CD4-positive, alpha-beta memory T cell (primary cell): ENCODE data around the gene GLUD1. TPM values are rescaled to one million over a fixed set of nuclear protein-coding genes. Genes with fewer than 3 reads are reported as not detected.
A peak's percentile ranks its signal among the peaks of the same experiment; 100 is the strongest.

ENCODE experiments used
- CTCF ChIA-PET: fragments of 350-600 bp; sonication (Branson Sonifier 250); formaldehyde crosslinking; loops from one replicate; lab custom pipeline; 2021; ENCODE audit warnings: inconsistent platforms; ENCODE audit not compliant: partially characterized antibody; lab: Charles Lee
- POLR2A ChIA-PET: fragments of 350-600 bp; sonication (Branson Sonifier 250); formaldehyde crosslinking; loops from one replicate; lab custom pipeline; 2021; ENCODE audit not compliant: partially characterized antibody; lab: Charles Lee
- DNase-seq, 5 donors: peaks; one replicate each; pipeline versions ENCODE4 v3.0.0 to v3.0.0-alpha.2; 2020 to 2022; ENCODE audit warnings: mixed read lengths in 1 of 5
- H3K27ac ChIP-seq: one replicate; pipeline ENCODE4 v1.7.0; 2013; ENCODE audit warnings: low read depth, low read length
- H3K27me3 ChIP-seq: 2 replicates; pipeline ENCODE4 v1.7.0; 2013; ENCODE audit warnings: mild to moderate bottlenecking, low read length, moderate library complexity; ENCODE audit not compliant: insufficient read depth
- H3K36me3 ChIP-seq: 2 replicates; pipeline ENCODE4 v1.7.0; 2013; ENCODE audit warnings: mild to moderate bottlenecking, low read length, moderate library complexity; ENCODE audit not compliant: insufficient read depth
- H3K4me1 ChIP-seq: 2 replicates; pipeline ENCODE4 v1.7.0; 2013; ENCODE audit warnings: mild to moderate bottlenecking, low read length, moderate library complexity; ENCODE audit not compliant: insufficient read depth
- H3K4me3 ChIP-seq, 2 donors: one replicate each; pipeline ENCODE4 v1.7.0; 2013; ENCODE audit warnings: low read length in 2 of 2, mild to moderate bottlenecking in 1 of 2
- H3K9me3 ChIP-seq, 2 donors: one replicate each; pipeline ENCODE4 v1.7.0; 2013; ENCODE audit warnings: low read length in 2 of 2, control low read depth in 1 of 2; ENCODE audit not compliant: control insufficient read depth in 1 of 2
- H3K27ac Mint-ChIP-seq, 7 donors: one replicate each; pipeline ENCODE4 v1.8.0; 2020 to 2021; ENCODE audit warnings: mixed read lengths in 7 of 7, mild to moderate bottlenecking in 6 of 7, inconsistent platforms in 3 of 7, moderate library complexity in 3 of 7
- H3K27me3 Mint-ChIP-seq, 2 donors: one replicate each; pipeline ENCODE4 v1.8.0; 2020 to 2021; ENCODE audit warnings: mixed read lengths in 2 of 2
- H3K36me3 Mint-ChIP-seq, 2 donors: one replicate each; pipeline ENCODE4 v1.8.0; 2020 to 2021; ENCODE audit warnings: mixed read lengths in 2 of 2, inconsistent platforms in 1 of 2, mild to moderate bottlenecking in 1 of 2
- H3K4me1 Mint-ChIP-seq, 4 donors: one replicate each; pipeline ENCODE4 v1.8.0; 2020 to 2021; ENCODE audit warnings: mixed read lengths in 4 of 4, mild to moderate bottlenecking in 1 of 4
- H3K4me3 Mint-ChIP-seq, 8 donors: one replicate each; pipeline ENCODE4 v1.8.0; 2020 to 2021; ENCODE audit warnings: mixed read lengths in 8 of 8, mild to moderate bottlenecking in 7 of 8, moderate library complexity in 6 of 8, inconsistent platforms in 3 of 8
- H3K9me3 Mint-ChIP-seq, 8 donors: one replicate each; pipeline ENCODE4 v1.8.0; 2020 to 2021; ENCODE audit warnings: mixed read lengths in 8 of 8, mild to moderate bottlenecking in 5 of 8, inconsistent platforms in 3 of 8, moderate library complexity in 1 of 8
- intact Hi-C: fragments of 100-400 bp; cut with micrococcal nuclease; formaldehyde crosslinking; loops from one replicate; pipeline ENCODE4 v1.15.1; 2023
- polyA plus RNA-seq, 2 donors: library from polyadenylated mRNA; unstranded; fragments of 300-500 nt; fragmentation: Illumina TruSeq; gene quantifications; one replicate each; pipeline ENCODE4 v1.2.3, GENCODE V29; 2021
- total RNA-seq, 2 experiments: library from RNA; stranded (reverse); gene quantifications; one replicate each; pipeline ENCODE4 v1.2.3, GENCODE V29; 2021

The GLUD1 gene
- total and polyA plus RNA-seq, 4 experiments from 2014 or later: 75.8 to 158 (median 105) TPM

GRCh38 chr10:87064651-87065050, 30.0 kb downstream of the GLUD1 start:
- H3K9me3 ChIP-seq: no peaks in the 10 kb centered on the region
- DNase-seq: no peak
- Mint-ChIP-seq H3K36me3 (peaks cover 49 to 84% of the 10 kb centered on the region in 2 donors), H3K9me3 (no peaks in the 10 kb centered on the region), H3K27me3 (no peaks in the 10 kb centered on the region), H3K27ac (no peak overlapping the region), H3K4me1 (no peaks in the 10 kb centered on the region), H3K4me3 (no peak overlapping the region)
- ChIA-PET POLR2A (no interaction called here), CTCF (interaction anchor here (0.7 kb wide), 1 partner anchor 96 kb away, joined by 3 read pairs; the partner anchor contains the start of gene ADIRF)
- intact Hi-C loops: no loop called here
- no peaks in the 10 kb centered on the region for H3K27me3 ChIP-seq
- H3K36me3 ChIP-seq: peaks cover 49% of the 10 kb centered on the region
- H3K4me3 ChIP-seq: no peak overlapping the region
- H3K4me1 ChIP-seq: no peaks in the 10 kb centered on the region
- no peak overlapping the region for H3K27ac ChIP-seq

GRCh38 chr10:87060280-87060928, 34.2 kb downstream of the GLUD1 start:
- CTCF ChIA-PET: no interaction called here
- Mint-ChIP-seq H3K27ac (peak overlapping the region in 3 of 7 donors; percentile 31 to 79 (median 60)), H3K4me1 (no peaks in the 10 kb centered on the region), H3K9me3 (no peaks in the 10 kb centered on the region), H3K36me3 (peaks cover 42 to 75% of the 10 kb centered on the region in 2 donors), H3K4me3 (peak overlapping the region in 1 of 8 donors; percentile 6), H3K27me3 (no peaks in the 10 kb centered on the region)
- Histone ChIP-seq H3K4me3 (no peak overlapping the region), H3K9me3 (no peaks in the 10 kb centered on the region), H3K4me1 (no peaks in the 10 kb centered on the region), H3K27ac (no peak overlapping the region), H3K36me3 (peaks cover 48% of the 10 kb centered on the region), H3K27me3 (no peaks in the 10 kb centered on the region)
- intact Hi-C loops: no loop called here
- no peak for DNase-seq
- POLR2A ChIA-PET: no interaction called here

GRCh38 chr10:87059401-87059800, 35.2 kb downstream of the GLUD1 start:
- no peaks in the 10 kb centered on the region for H3K9me3 ChIP-seq
- intact Hi-C loops: no loop called here
- no peaks in the 10 kb centered on the region for H3K9me3 Mint-ChIP-seq
- no peaks in the 10 kb centered on the region for H3K4me1 ChIP-seq
- peaks cover 42 to 69% of the 10 kb centered on the region in 2 donors for H3K36me3 Mint-ChIP-seq
- H3K27ac Mint-ChIP-seq: peak overlapping the region in 1 of 7 donors; percentile 23
- H3K27me3 Mint-ChIP-seq: no peaks in the 10 kb centered on the region
- no peak for DNase-seq
- H3K4me3 ChIP-seq: no peak overlapping the region
- H3K4me3 Mint-ChIP-seq: no peak overlapping the region
- H3K27ac ChIP-seq: no peak overlapping the region
- POLR2A ChIA-PET: no interaction called here
- H3K27me3 ChIP-seq: no peaks in the 10 kb centered on the region
- H3K36me3 ChIP-seq: peaks cover 56% of the 10 kb centered on the region
- H3K4me1 Mint-ChIP-seq: no peaks in the 10 kb centered on the region
- CTCF ChIA-PET: no interaction called here

GRCh38 chr10:87058171-87058570, 36.5 kb downstream of the GLUD1 start:
- peak overlapping the region in 2 of 7 donors; percentile 8 to 12 for H3K27ac Mint-ChIP-seq

GRCh38 chr10:87054373-87055295, 40.0 kb downstream of the GLUD1 start:
- no peak for DNase-seq
- no peaks in the 10 kb centered on the region for H3K27me3 ChIP-seq
- intact Hi-C loops: loop anchor here (5.0 kb wide), 1 partner anchor 117 kb away; no protein-coding TSS in a partner anchor
- peaks cover 0 to 2% (median 0%) of the 10 kb centered on the region in 8 donors for H3K9me3 Mint-ChIP-seq
- H3K4me3 Mint-ChIP-seq: no peak overlapping the region
- CTCF ChIA-PET: interaction anchor here (0.6 kb wide), 1 partner anchor 53 kb away, joined by 3 read pairs; no protein-coding TSS in a partner anchor
- H3K27me3 Mint-ChIP-seq: no peaks in the 10 kb centered on the region
- H3K9me3 ChIP-seq: no peaks in the 10 kb centered on the region
- H3K36me3 ChIP-seq: peaks cover 64% of the 10 kb centered on the region
- H3K27ac Mint-ChIP-seq: no peak overlapping the region
- H3K27ac ChIP-seq: no peak overlapping the region
- H3K4me1 Mint-ChIP-seq: no peaks in the 10 kb centered on the region
- H3K4me1 ChIP-seq: no peaks in the 10 kb centered on the region
- peaks cover 32 to 48% of the 10 kb centered on the region in 2 donors for H3K36me3 Mint-ChIP-seq
- no peak overlapping the region for H3K4me3 ChIP-seq
- POLR2A ChIA-PET: no interaction called here

More at GRCh38 chr10:87058171-87058570, 36.5 kb downstream of the GLUD1 start:
- H3K36me3 ChIP-seq: peaks cover 66% of the 10 kb centered on the region
- no peak overlapping the region for H3K27ac ChIP-seq
- Mint-ChIP-seq H3K9me3 (peaks cover 0 to 2% (median 0%) of the 10 kb centered on the region in 8 donors), H3K4me1 (no peaks in the 10 kb centered on the region), H3K4me3 (no peak overlapping the region), H3K36me3 (peaks cover 36 to 57% of the 10 kb centered on the region in 2 donors), H3K27me3 (no peaks in the 10 kb centered on the region)
- DNase-seq: no peak
- ChIA-PET POLR2A (no interaction called here), CTCF (no interaction called here)
- intact Hi-C loops: no loop called here
- H3K9me3 ChIP-seq: no peaks in the 10 kb centered on the region
- H3K27me3 ChIP-seq: no peaks in the 10 kb centered on the region
- H3K4me3 ChIP-seq: no peak overlapping the region
- no peaks in the 10 kb centered on the region for H3K4me1 ChIP-seq

- Mint-ChIP-seq H3K27me3 (no peaks in the 10 kb centered on the region), H3K36me3 (peaks cover 31 to 47% of the 10 kb centered on the region in 2 donors), H3K9me3 (peaks cover 0 to 2% (median 0%) of the 10 kb centered on the region in 8 donors), H3K4me1 (no peaks in the 10 kb centered on the region), H3K27ac (peak overlapping the region in 1 of 7 donors; percentile 47), H3K4me3 (no peak overlapping the region)
- no peaks in the 10 kb centered on the region for H3K9me3 ChIP-seq
- ChIA-PET POLR2A (interaction anchor here (0.6 kb wide), 1 partner anchor 203 kb away, joined by 3 read pairs; no protein-coding TSS in a partner anchor), CTCF (no interaction called here)
- peaks cover 60% of the 10 kb centered on the region for H3K36me3 ChIP-seq
- DNase-seq: no peak
- H3K4me1 ChIP-seq: no peaks in the 10 kb centered on the region
- intact Hi-C loops: loop anchor here (5.0 kb wide), 1 partner anchor 116 kb away; no protein-coding TSS in a partner anchor
- H3K27ac ChIP-seq: no peak overlapping the region
- no peaks in the 10 kb centered on the region for H3K27me3 ChIP-seq
- no peak overlapping the region for H3K4me3 ChIP-seq
Observed at GRCh38 chr10:87053577-87054181, 41.0 kb downstream of the GLUD1 start.
